Left colon (tissue), 2 donors: Measurements from ENCODE around the gene SLC47A2. TPM values are rescaled to one million over a fixed set of nuclear protein-coding genes. Genes with fewer than 3 reads are reported as not detected.
"Not testable (repeated sequence)": the region's sequence is repeated elsewhere in the genome, so short reads cannot be mapped to it uniquely, and the experiment has no call there.

Source experiments
- ATAC-seq: fragments of 200-7000 bp; cut with Tn5 transposase; one replicate; pipeline ENCODE4 v1.9.1; 2020; ENCODE audit warnings: mild to moderate bottlenecking, moderate library complexity
- DNase-seq, 2 donors: peaks; one replicate each; pipeline ENCODE4 v3.0.0-alpha.2; 2020
- intact Hi-C, 2 donors: fragments of 100-400 bp; cut with DNase I in 1 of 2; cut with micrococcal nuclease in 1 of 2; formaldehyde crosslinking; loops; one replicate each; pipeline versions ENCODE4 v1.11.2 to v1.14.0; 2022; cut with DNase I, micrococcal nuclease
- total RNA-seq, 2 donors: library from RNA; stranded (reverse); fragmentation: NEBNext Ultra II Directional; extraction: Animal tissue kit (Norgen Biotek cat#: 25700); gene quantifications; one replicate each; pipeline ENCODE4 v1.2.1, GENCODE V29; 2021
- donor health status: DM: no; HTN: no; CAD: no.
- donor health status: DM: yes; HTN: yes; CAD: no.

Gene SLC47A2
- total RNA-seq, 2 donors from 2014 or later, result 0.14 to 0.40 TPM

DNA sequence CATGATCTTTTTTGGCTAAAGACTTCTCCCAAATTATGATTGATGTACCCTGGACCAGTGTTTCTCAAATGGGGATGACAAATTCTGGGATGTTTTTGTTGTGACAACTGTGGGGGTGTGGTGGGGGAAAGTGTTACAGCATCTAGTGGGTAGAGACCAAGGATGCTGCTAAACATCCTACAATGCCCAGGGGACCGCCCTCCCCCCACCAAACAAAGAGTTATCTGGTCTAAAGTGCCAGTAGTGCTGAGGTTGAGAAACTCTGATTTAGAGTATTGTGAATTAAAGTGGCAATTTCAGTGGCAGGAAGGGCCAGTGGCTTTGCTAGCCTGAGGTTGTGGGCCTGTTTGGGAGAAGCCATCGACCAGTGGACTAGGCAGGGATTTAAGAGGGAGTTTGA is 33.3 kb downstream of the SLC47A2 start:
- intact Hi-C loops, result no loop called here
- DNase-seq, result no peak
- ATAC-seq, result no peak

DNA sequence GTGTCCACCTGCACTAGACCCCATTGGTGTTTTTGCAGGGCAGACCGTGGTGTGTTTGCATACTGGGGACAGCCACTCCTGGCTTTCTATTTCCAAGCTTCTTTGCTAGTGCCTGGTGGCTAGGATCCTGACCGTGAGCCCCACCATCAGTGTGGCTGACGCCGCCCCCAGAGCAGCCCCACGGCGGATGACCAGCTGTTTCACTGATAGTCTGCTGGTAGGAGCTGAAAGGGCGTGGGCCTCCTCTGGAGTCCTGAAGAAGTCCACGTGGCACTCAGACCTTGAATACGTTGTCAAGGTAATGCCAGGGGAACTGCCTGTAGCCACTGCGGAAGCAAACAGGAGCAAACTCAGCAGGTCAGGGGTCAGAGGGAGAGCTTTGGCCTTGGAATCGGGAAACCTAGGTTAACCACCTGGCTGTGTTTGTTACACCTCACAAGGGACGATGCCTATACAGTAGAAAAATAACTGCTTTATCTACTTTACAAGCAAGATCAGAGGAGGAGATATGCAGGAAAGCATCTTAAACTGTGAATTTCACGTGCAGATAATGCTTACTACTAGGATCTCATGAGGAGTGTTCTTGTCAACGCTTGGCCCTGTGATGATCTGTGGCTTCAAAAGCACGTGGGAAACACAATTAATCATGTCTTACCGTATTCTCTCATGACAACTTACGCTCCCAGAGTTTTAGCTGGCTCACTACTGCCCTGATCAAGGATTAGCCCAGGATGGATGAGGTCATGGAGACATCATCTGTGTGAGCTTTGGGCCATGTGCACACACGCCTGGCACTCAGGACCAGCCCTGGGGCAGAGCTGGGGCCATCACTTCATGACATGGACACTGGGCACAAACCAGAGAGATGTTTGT is 37.6 kb downstream of the SLC47A2 start:
- ATAC-seq, result no peak
- intact Hi-C loops, result no loop called here
- DNase-seq, result no peak

DNA sequence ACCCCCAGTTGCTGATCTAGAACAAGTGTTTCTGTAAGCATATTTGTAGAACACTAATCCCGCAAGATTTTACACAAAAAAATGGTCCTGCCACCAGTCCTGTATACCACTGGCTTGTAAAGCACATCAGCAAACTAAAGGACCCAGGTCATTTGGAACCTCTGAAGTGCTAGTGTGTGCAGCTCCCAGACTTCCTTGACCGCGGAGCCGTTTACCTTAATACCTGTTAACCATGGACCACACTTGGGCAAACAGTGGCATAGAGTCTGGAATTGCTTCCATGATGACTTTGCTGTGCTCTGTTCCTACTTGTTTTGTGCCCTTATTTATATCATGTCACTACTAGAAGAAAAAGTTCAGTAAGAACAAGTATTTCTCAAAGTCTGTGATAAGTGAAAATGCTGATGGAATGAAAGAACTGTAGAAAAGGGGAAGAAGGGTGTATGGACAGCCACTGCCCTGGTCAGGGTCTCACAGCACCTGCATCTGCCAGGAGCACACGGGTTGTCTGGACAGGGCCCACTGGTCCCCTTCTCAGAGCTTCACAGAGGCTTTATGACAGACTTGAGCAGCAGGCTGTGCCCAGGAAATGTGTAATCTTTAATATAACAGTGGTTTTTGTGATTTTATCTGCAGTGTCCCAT is 38.5 kb downstream of the SLC47A2 start:
- no peak for ATAC-seq
- intact Hi-C loops, result no loop called here
- DNase-seq, result no peak

DNA sequence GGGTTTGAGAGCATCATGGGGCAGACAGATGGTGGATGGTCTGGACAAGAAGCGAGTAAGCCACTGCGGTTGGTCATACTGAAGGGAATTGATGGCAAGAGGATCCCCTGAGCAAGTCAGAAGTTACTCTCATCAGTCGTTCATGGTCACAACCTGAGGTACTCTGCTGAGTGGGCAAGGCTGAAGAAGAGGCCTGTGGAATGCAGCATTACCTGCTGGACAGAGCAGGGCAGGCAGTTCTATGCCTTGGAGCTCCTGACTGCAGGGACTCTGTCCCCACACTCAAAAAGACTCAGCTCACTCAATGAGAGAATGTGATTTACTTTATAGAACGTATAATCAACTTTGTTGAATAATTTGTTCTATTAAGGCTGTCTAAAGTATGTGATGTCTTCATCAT is 39.5 kb downstream of the SLC47A2 start:
- DNase-seq (no peak), ATAC-seq (no peak)
- intact Hi-C loops, result no loop called here

DNA sequence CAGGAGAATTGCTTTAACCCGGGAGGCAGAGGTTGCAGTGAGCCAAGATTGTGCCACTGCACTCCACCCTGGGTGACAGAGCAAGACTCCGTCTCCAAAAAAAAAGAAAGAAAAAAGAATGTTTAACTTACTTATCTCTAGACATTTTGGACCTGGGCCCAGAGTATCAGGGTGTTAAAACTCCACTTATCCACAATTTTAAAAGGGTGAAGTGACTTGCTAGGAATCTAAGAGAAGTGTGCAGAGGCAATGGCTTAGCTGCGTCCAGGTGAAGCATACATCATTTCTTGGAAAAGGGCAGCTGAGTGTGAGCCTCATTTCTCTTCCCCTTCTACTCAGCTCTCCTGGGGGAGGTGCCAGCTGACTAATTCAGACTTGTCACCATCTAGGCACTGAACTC is 42.8 kb downstream of the SLC47A2 start:
- peak; percentile 16 for ATAC-seq
- no peak for DNase-seq
- intact Hi-C loops, result no loop called here

DNA sequence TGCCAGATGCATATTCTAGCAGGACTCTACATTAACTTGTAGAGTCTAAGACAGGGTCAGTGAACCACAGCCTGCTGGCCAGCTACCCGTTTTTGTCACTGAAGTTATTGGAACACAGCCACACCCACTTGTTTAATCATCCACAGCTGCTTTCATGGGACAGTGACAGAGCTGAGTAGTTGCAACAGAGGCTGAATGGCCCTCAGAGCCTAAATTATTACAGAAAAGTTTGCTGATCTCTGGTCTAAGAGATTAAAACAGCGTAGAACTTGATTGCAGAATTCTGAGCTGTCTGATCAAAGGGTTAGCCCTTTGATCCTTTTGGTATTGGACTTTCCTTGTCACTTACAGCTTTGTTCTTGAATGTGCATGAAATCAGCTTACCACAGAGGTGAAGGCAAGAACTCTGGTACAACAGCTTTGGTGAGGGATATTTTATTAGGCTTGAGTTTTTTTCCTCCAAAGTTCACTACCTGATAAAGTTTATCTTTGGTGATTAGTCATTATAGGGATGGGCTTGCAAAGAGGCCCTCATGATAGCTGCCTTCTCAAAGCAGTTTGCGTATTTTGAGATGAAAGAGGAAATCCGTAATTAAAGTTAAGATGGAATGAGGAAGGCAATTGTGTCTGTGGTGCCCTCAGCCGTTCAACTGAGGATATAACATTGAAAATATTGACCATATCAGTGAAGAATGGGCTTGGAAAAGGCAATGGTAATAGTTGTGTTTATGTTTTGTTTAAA is 44.2 kb downstream of the SLC47A2 start:
- peak; percentile 91 for ATAC-seq
- intact Hi-C loops, result no loop called here
- DNase-seq, result peak; percentile 33 to 45

DNA sequence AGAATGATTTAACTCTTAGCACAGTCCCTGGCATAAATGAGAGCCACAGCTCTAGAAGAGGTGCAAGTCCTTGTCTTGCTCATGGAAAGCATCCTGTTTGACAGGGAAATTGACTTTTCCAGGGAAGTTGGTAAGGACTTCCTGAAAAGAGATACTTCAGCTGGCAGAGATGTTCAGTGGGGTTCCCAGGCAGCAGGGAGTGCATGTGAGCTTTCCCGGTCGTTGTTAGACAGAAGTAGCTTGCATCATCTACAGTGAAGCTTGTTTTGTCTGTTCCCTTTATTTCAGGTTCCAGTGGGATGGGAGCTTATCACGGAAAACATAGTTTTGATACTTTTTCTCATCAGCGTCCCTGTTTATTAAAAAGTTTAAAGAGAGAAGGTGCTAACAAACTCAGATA is 45.0 kb downstream of the SLC47A2 start:
- intact Hi-C loops, result no loop called here
- DNase-seq (no peak), ATAC-seq (no peak)

DNA sequence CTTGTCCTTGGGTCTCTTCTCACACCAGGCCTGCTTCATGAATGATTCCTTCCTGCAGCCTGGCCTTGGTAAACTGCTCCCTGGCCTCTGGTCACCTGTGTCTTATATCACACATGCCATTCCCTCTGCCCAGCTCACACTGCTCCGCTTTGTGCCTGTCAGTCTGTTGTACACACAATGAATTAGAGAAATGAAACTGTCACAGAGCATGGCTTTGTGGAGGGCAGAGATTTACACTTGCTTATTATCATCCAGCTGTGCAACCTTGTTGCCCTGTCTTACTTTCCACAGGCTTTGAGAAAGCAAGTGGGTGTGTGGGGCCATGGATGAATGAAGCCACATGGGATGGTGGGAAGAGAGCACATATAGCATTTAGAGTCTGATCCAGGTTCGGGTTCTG is 45.5 kb downstream of the SLC47A2 start:
- ATAC-seq (no peak), DNase-seq (no peak)
- intact Hi-C loops, result no loop called here

DNA sequence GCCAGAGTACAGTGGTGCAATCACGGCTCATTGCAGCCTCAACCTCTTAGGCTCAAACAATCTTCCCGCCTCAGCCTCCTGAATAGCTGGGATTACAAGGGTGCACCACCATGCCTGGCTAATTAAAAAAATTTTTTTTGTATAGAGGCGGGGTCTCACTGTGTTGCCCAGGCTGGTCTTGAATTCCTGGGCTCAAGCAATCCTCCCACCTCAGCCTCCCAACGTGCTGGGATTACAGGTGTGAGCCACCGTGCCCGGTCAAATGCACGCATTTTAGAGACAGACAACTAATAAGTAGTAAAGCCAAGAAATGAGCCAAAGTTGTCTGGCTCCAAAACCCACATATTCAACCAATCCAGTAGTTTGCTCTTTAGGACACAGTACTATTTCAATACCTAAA is 46.7 kb downstream of the SLC47A2 start:
- intact Hi-C loops, ATAC-seq, DNase-seq: not testable (repeated sequence)

DNA sequence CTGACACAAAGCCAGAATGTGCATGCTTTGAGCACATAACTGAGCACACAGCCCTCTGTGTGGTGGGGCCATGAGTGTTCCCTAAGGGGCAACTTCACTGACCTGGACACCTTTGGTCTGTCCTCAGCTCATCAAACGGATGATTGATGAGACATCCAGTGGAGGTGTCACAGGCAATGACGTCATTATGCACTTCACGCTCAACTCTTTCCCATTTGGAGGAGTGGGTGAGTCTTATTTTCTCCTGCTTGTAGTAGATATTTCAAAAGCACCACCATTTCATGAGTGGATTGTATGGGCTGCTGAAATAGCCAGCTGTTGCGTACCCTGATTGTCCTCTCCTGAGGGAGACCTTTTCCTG is 51.6 kb downstream of the SLC47A2 start:
- ATAC-seq (no peak), DNase-seq (no peak)
- intact Hi-C loops, result no loop called here

DNA sequence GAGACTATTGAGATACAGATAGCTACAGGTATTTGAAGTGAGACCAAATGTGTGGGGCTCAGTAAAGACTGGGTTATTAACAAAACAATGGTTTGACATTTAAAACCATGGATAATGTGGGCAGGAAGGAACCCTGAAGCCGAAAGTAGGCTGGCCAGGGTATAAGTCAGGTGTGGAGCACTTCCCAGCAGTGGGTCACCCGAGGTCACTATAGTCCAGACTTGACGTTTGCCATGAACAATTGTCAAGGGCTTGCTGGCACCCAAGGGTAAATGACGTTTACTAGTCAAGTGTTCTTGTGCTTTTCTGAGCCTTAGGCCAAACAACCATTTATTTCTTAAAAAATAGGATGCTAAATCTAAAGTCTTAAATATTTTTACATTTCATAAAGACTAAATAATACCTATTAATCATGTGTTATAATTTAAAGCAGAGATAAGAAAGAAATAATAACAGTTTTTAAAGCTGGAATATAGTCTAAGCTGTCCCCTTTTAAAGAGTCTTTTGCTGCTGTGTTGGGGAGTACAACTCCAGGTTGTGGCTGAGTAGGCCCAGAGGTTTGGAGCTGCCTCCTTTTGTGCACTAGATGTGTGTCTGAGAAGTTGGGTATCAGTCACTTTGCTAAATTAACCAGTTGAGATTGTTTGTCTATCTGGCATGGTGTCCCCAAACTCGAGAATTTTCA is 52.1 kb downstream of the SLC47A2 start:
- intact Hi-C loops, result no loop called here
- ATAC-seq (no peak), DNase-seq (no peak)

DNA sequence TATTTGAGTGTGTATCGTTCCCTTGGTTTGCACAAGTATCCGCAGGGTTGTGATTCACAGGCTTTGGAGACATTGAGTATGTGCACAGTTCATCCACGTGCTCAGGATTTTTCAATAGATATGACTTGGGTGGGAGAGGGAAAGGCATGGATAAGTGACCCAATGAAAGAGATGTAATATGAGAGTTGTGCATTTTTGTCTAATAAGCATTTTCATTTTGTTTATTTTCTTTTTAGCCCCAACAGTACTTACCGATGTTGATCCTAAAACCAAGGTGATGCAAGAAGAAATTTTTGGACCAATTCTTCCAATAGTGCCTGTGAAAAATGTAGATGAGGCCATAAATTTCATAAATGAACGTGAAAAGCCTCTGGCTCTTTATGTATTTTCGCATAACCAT is 53.3 kb downstream of the SLC47A2 start:
- intact Hi-C loops, result no loop called here
- ATAC-seq (no peak), DNase-seq (no peak)

DNA sequence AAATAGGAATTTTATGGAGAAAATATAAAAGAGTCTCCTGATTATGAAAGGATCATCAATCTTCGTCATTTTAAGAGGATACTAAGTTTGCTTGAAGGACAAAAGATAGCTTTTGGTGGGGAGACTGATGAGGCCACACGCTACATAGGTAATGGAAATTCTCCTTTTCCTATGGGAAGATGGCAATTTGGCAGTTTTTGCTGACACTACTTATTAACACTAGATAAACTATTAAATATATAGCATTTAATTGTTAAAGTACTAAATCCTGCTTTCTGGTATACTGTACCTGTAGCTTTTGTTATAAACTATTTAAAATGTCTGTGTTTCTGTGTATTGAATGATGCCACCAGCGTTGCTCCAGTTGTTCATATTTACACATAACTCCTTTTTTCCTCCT is 55.3 kb downstream of the SLC47A2 start:
- intact Hi-C loops, result no loop called here
- no peak for DNase-seq
- no peak for ATAC-seq

DNA sequence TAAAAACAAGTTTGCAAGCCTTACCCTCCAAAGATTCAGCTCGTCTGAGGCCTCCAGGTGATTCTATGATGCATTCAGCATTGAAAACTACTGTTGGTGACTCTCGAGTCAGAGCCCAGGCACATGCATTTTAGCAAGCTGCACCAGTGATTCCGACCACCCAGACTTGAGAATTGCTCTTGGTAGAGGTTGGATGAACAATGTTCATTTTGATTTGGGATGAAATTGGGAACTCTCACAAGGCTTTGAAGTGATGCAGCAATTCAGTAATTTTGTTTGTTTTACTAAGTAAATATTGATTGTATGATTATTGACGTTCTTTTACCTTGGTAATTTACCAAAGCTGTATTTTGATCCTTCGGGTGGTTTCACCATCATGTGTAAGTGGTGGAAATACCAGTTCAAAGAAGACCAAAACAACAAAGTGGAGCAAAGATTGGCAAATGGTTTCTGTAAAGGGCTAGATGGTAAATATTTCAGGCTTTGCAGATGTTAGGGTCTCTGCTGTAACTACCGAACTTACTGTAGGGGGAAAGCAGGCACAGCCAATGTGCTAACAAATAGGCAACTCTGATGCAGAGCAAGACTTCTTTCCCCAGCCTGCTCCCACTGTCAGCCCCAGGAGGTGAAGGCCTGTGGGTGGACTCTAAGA is 56.0 kb downstream of the SLC47A2 start:
- intact Hi-C loops, result no loop called here
- DNase-seq, result no peak
- ATAC-seq, result peak; percentile 52

DNA sequence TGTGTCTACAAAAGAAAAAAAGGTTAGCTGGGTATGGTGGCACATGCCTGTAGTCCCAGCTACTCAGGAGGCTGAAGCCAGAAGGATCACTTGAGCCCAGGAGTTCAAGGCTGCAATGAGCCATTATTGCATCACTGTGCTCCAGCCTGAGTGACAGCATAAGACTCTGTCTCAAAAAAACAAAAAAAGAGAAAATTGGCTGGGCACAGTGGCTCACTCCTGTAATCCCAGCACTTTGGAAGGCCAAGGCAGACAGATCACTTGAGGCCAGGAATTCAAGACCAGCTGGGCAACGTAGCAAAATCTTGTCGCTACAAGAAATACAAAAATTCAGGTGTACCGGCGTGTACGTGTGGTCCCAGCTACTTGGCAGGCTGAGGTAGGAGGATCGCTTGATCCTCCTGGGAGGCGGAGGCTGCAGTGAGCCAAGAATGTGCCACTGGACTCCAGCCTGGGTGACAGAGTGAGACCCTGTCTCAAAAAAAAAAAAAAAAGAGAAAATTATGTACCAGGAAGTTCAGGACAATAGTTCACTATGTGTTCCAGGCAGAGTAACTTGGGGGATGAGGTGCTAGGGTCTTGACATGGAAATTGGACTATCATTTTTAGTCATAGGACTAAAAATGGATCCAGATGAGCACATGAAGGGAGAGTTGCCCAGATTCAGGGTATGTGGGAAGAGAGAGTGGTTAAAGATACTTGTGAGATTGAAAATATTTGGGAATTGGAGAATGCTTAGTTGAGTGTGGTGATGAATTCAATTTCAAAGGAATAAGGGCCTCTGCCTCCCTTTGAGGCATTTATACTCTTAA is 56.8 kb downstream of the SLC47A2 start:
- no peak for ATAC-seq
- intact Hi-C loops, result no loop called here
- DNase-seq, result no peak

DNA sequence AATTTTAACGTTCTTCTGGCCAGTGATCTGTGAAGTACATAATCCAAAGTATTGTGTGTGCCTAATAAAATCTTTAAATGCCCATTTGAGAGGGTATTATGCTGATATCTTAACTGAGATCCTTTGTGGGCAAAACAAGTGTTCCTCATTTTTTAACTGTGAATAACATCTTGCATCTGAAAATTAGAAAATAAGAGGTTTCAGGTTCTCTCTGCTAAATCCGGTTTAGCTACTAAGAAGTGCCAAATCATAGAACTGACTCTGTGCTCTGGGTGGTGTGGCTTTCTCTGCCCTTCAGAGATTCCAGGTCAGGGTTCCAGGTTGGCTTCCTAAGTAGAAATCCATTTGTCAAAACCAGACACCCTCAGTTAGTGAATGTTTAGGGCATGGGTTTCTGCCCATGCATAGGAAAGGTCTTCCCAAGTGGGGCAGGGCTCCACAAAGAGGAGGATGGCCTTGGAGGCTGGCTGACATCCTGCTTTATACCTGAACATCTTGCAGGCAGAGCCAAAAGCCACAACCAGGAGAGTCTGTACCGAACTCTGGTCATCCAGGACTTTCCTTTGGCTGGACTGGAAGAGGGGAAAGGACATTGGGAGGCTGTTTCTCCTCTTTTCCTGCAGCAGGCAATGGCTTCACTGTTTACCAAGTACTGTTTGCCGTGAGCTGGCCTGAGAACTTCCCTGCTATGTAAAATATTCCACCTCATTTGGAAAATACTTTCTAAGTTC is 59.4 kb downstream of the SLC47A2 start:
- DNase-seq (no peak), ATAC-seq (no peak)
- intact Hi-C loops, result no loop called here

DNA sequence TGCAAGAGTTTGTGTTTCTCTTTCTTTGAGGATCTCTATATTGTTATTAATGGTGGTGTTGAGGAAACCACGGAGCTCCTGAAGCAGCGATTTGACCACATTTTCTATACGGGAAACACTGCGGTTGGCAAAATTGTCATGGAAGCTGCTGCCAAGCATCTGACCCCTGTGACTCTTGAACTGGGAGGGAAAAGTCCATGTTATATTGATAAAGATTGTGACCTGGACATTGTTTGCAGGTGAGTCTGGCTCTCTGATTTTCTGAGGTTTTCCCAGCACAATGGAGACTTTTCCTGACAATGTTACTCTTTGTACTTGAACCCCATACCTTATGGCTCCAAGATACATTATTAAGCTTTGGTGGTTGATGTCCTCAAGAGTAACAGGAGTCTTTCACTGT is 60.0 kb downstream of the SLC47A2 start:
- intact Hi-C loops, result no loop called here
- ATAC-seq, result no peak
- no peak for DNase-seq

DNA sequence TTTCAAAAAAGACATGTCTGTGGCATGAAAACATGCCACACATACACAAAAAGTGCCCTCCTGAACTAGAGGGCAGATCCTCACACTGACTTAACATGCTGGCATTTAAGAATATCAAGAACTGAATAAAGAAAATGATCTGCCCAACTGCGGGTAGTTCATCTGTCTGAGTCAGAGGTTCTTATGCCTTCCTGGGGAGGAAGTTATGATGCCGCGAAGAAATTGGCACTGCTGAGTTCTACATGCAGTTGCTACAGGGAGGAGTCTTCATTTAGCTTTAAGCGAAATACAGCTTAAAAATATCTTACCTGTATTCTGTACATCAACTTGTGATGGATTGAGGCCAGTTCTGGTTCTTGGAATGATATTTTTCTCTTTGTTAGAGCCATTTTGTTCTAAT is 61.5 kb downstream of the SLC47A2 start:
- no peak for ATAC-seq
- no peak for DNase-seq
- intact Hi-C loops, result no loop called here
